Muscle of leg (tissue), 11 donors: Measurements from ENCODE around the gene PRKN. TPM values are rescaled to one million over a fixed set of nuclear protein-coding genes. Genes with fewer than 3 reads are reported as not detected.

Experiments used
- DNase-seq: peaks from one replicate; pipeline ENCODE4 v3.0.0; 2013
- H3K27ac ChIP-seq: one replicate; pipeline ENCODE4 v1.5.1; 2013; ENCODE audit warnings: mild to moderate bottlenecking, low read length, control low read depth
- H3K27me3 ChIP-seq: one replicate; pipeline ENCODE4 v1.6.1; 2013; ENCODE audit warnings: low read length; ENCODE audit not compliant: control insufficient read depth, insufficient read depth
- H3K36me3 ChIP-seq: one replicate; pipeline ENCODE4 v1.6.1; 2013; ENCODE audit warnings: low read length; ENCODE audit not compliant: control insufficient read depth, insufficient read depth
- H3K4me1 ChIP-seq: one replicate; pipeline ENCODE4 v1.6.1; 2013; ENCODE audit warnings: low read length; ENCODE audit not compliant: control insufficient read depth, insufficient read depth
- H3K4me3 ChIP-seq: one replicate; pipeline ENCODE4 v1.5.1; 2013; ENCODE audit warnings: low read length, control low read depth
- H3K9me3 ChIP-seq: replicated peaks from 2 replicates; pipeline ENCODE4 v1.6.1; 2013; ENCODE audit warnings: low read depth, low read length; ENCODE audit not compliant: control insufficient read depth
- WGBS: methylation state at CpG from one replicate; pipeline ENCODE4 v1.1.5; 2013; ENCODE audit warnings: missing lambda C conversion rate; ENCODE audit not compliant: insufficient coverage; 5-methylcytosine and 5-hydroxymethylcytosine counted together
- polyA plus RNA-seq, 8 donors: library from polyadenylated mRNA; unstranded; fragments of 120-200 nt; gene quantifications; one replicate each; pipeline versions ENCODE4 v1.2.1 to v1.2.3, GENCODE V29; 2013; ENCODE audit warnings: inconsistent platforms in 1 of 8, low replicate concordance in 1 of 8; ENCODE audit not compliant: insufficient read length in 8 of 8, insufficient read depth in 1 of 8
- total RNA-seq: library from RNA; stranded (reverse); fragments of 120-200 nt; gene quantifications from one replicate; pipeline ENCODE4 v1.2.4, GENCODE V29; 2013

The PRKN gene
- total and polyA plus RNA-seq, 9 donors, result 2.5 to 4.7 (median 3.9) TPM

DNA sequence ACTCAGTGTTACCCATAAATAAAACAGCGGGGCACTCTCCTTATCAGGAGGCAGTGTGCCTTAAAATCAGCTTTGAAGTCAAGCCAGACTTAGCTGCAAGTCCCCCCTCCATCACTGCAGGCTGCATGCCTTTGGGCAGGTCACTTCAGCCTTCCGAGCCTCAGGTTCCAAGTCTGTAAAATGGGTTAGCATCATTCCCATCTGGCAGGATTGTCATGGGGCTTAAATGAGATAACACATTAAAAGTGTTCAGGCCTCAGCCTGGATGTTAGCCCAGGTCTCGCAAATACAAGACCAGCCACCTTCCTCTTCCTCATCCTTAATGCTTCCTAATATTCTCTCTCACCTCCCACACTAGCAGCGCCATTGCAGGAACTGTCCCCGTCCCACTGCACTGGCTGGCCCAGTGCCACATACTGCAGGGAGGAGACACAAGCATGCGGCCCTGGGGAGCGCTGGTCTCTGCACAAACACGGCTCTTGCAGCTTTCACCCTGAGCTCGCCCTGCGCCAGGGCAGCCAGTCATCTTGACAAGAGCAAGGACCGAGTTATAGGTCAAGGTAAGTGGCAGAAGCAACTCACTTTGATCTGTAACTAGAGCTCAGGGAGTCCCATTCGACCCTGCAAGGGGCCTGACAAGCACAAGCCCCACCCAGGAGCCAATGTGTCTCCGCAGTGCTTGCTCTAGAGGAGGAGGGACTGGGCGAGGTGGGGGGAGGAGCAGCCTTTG, 889.1 kb downstream of the PRKN start:
- H3K4me3 ChIP-seq, result no peak overlapping the region
- peaks cover 22% of the 10 kb centered on the region for H3K4me1 ChIP-seq
- H3K9me3 ChIP-seq, result no peaks in the 10 kb centered on the region
- DNase-seq, result peak; percentile 15
- H3K27ac ChIP-seq, result no peak overlapping the region
- H3K27me3 ChIP-seq, result no peaks in the 10 kb centered on the region
- WGBS, result 59% methylated on average over 13 of the region's 14 CpGs
- H3K36me3 ChIP-seq, result no peaks in the 10 kb centered on the region

DNA sequence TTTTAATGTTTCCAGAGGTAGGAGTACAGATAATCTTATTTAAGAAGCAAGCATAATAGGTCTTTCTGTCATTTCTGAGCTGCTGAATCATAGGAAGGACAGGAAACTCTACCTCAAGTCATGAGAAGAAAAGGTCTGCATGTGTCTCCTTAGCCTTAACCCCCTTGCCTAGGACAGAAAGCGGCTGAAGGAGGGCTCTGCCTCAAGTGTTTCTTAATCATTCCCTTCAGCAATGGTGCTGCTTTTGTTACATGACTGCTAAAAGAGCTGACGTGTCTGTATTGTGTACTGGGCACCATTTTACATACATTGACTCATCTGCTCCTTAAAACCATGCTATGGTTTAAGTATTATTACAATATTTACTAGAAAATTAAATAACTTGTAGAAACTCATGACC, 889.7 kb downstream of the PRKN start:
- no peaks in the 10 kb centered on the region for H3K27me3 ChIP-seq
- no peak for DNase-seq
- H3K4me3 ChIP-seq, result no peak overlapping the region
- H3K9me3 ChIP-seq, result no peaks in the 10 kb centered on the region
- H3K27ac ChIP-seq, result no peak overlapping the region
- H3K4me1 ChIP-seq, result peaks cover 22% of the 10 kb centered on the region
- WGBS, result no CpG with 5 or more reads among the region's 2 CpGs
- no peaks in the 10 kb centered on the region for H3K36me3 ChIP-seq

DNA sequence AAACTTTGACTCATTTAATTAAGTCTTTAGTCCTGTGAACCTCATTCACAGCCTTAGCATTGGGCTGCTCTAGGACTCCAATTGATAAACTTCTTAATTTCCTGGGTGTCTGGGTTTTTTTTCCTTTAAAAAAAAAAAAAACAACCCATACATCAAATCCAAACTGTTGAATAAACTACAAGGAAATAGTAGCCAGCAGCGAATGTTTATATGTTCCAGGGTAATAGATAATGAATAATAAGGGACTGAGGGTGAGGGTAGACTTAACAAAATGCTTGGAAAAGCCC, 890.2 kb downstream of the PRKN start:
- Histone ChIP-seq H3K27me3 (no peaks in the 10 kb centered on the region), H3K4me3 (no peak overlapping the region), H3K9me3 (no peaks in the 10 kb centered on the region), H3K27ac (no peak overlapping the region), H3K36me3 (no peaks in the 10 kb centered on the region), H3K4me1 (peaks cover 22% of the 10 kb centered on the region)
- no CpG with 5 or more reads among the region's 1 CpG for WGBS
- no peak for DNase-seq

DNA sequence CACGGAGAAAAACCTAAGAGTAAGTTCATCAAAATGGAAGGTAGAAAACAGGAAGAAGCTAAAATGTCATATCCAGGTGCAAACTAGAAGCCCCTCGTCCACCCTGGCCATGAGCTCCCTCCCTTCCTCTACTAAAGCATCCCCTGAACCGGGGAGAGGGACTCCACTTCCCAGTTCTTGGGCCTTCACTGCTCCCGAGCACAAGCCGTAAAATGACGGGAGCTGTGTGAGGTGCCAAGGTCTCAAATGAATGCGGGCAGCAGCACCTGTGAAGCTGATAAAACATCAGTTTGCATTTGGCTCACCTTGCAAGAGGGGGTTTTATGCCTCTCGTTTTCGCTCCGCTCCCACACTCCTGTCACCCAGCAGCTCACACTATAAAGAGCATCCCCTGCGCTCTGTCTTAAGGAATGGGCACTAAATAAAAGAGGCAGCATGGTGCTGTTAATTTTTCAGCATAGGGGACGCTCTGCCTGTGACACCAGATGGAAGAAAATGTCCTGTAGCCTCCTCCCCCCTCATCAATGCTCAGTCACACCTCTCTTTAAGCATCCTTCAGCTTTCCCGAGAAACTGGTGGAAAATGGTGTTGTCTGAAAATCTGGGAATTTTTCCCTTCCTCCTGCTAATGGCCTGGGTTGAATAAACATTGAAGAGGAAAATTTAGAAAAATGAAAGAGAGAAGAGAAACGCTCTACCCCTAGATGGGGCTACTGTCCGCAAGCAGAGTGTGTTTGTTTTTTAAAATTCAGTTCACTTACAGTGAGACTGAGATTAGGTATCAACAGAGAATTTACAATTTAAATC, 890.7 kb downstream of the PRKN start:
- WGBS, result 78% methylated on average over 6 of the region's 15 CpGs
- Histone ChIP-seq H3K4me1 (peaks cover 22% of the 10 kb centered on the region), H3K9me3 (no peaks in the 10 kb centered on the region), H3K27me3 (no peaks in the 10 kb centered on the region), H3K4me3 (no peak overlapping the region), H3K27ac (no peak overlapping the region), H3K36me3 (no peaks in the 10 kb centered on the region)
- peak; percentile 62 for DNase-seq

DNA sequence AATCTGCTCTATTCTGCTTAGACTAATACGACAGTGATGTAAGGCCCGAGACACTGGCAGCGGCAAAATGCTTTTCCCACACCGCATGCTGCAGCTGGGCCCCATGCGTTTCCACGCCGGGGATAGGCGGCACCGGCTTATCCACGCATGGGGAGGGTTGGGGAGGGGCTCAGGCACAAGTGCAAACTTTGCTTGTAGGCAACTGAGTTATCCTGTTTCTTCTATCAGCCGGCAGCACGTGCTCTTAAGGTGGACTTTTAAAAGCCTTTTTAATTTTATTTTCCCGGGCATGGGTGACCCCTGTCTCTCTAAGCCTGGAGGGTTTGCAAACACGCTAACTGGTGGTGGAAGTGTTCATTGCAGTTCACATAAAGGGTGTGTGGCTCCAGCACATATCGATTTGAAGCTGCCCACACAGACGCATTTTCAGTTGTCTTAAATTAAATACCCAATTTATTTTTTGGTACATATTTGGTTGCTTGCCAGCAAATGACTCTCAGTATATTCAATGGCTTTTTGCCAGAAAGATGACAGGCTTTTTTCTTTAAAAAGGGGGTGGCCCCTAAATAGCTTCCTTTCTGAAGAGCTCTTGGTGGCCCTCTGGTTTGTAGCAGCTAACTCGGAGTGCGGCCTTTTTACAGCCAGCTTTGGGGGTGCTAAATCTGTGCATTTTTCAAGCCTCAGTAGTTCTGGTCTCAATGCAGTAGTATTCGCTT, 891.9 kb downstream of the PRKN start:
- Histone ChIP-seq H3K9me3 (no peaks in the 10 kb centered on the region), H3K4me3 (no peak overlapping the region), H3K4me1 (peaks cover 22% of the 10 kb centered on the region), H3K36me3 (no peaks in the 10 kb centered on the region), H3K27me3 (no peaks in the 10 kb centered on the region), H3K27ac (no peak overlapping the region)
- peak; percentile 38 for DNase-seq
- 14% methylated on average over 11 of the region's 19 CpGs for WGBS

DNA sequence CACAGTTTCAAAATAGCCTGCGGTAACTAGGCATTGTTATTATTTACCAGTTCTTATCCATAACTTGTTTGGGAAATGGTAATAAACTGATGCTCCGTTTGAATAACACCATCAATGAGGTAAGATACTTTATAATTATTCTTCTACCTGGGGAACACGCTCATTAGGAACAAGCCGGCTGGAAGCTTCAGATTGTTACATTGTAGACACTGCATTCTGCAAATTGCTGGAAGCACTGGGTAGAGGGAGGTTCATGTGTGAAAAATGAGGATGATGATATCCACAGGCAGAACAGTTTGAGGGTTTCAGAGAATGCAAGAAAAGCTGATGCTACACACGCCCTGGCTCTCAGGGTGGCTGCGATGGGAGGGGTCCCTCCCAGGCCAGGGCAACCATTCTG, 893.1 kb downstream of the PRKN start:
- H3K27ac ChIP-seq, result no peak overlapping the region
- no peaks in the 10 kb centered on the region for H3K9me3 ChIP-seq
- peaks cover 22% of the 10 kb centered on the region for H3K4me1 ChIP-seq
- DNase-seq, result no peak
- WGBS, result 79% methylated on average over 2 of the region's 6 CpGs
- H3K4me3 ChIP-seq, result no peak overlapping the region
- no peaks in the 10 kb centered on the region for H3K36me3 ChIP-seq
- H3K27me3 ChIP-seq, result no peaks in the 10 kb centered on the region

DNA sequence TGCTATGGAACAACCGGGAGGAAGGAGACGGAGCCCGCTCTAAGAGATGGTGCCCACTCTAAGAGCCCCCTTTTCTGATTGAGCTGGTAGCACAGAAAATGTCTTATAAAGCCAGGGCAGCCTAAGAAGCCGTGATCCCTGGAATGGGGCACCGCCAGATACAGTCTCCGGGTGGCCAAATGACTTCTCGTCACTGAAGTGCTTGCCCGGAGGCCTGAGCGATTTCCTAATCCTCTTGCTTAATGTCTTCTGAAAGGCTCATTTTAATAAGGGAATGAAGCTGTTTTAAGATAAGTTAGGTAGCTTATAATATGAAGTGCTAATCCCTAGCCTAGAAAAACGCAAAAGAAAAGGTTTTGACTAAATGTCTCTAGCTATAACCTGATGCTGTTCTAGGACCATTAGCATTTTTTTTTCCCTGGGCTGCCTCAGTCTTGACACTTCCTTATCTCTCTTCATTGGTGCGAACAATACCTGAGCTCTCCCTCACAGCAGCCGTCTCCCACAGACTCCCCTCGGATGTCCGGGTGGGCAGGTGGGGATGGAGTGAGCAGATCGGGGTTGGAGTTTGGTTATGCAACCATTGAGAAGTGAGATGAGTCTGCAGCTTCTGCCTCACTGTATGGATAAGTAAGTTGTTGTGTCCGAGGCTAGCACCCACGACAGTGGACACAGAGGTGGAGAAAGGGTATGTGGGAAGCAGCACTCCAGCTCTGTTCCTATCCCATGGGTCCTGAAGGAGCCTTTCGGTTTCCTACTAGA, 894.3 kb downstream of the PRKN start:
- Histone ChIP-seq H3K4me1 (peaks cover 11% of the 10 kb centered on the region), H3K27me3 (no peaks in the 10 kb centered on the region), H3K4me3 (no peak overlapping the region), H3K9me3 (no peaks in the 10 kb centered on the region), H3K27ac (no peak overlapping the region), H3K36me3 (no peaks in the 10 kb centered on the region)
- 92% methylated on average over 12 of the region's 18 CpGs for WGBS
- DNase-seq, result no peak

DNA sequence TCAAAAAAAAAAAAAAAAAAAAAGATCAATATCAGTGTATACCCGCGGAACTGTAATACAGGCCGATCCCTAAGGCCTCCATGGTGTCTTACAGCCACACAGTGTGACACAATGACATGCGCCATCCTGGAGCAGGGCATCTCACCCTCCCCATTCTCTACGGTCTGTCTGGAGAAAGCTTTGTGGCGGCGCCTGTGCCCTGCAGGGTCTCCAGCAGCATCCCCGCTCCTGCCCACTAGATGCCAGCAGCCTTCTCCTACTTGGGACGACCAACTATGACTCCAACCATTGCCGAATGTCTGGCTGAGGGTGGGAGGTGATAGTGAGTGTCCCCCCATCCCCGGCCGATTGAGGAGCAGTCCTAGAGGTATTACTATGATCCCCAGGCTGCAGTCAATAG, 894.9 kb downstream of the PRKN start:
- WGBS, result 90% methylated on average over 4 of the region's 12 CpGs
- Histone ChIP-seq H3K27me3 (no peaks in the 10 kb centered on the region), H3K27ac (no peak overlapping the region), H3K4me1 (peaks cover 11% of the 10 kb centered on the region), H3K4me3 (no peak overlapping the region), H3K36me3 (no peaks in the 10 kb centered on the region), H3K9me3 (no peaks in the 10 kb centered on the region)
- no peak for DNase-seq

DNA sequence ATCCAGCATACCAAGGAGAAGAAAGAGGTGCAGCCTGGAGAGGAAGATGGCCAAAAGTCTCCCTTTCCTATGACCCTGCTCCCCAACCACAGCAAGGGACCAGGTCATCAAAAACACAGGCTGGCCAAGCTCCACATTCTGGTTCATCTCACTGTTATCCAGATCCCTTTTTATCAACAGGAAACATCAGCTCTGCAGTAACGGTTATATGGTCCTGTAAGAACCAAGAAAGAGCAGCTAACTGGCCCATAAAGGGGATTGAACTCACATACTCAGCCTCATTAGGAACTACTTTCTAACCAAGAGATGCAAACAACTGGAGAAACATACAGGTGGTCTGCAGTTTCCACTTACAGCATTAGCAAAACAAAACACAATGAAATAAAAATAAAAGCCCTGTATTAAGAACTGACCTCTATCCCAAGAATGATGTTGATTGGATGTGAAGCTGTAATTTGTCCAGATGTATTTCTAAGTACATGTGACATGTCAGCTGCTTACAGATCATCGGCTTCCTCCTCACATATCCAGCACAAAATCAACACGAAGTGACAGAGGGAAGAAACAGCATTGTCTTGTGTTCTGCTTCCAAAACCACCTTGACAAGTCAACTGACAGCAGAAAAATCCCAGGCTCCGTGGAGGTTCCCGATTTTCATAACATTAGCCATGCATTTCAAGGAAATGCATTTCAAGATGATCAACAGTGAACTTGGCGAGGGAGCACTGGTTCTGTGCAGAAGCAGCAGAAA, 896.5 kb downstream of the PRKN start:
- no peaks in the 10 kb centered on the region for H3K27me3 ChIP-seq
- no peaks in the 10 kb centered on the region for H3K9me3 ChIP-seq
- whole genome bisulfite sequencing, result 57% methylated on average over 5 of the region's 6 CpGs
- peaks cover 10% of the 10 kb centered on the region for H3K4me1 ChIP-seq
- H3K36me3 ChIP-seq, result no peaks in the 10 kb centered on the region
- no peak overlapping the region for H3K4me3 ChIP-seq
- no peak overlapping the region for H3K27ac ChIP-seq
- DNase-seq, result no peak
